K562 (cell line): ENCODE data around the gene GOLGA8B. TPM values are rescaled to one million over a fixed set of nuclear protein-coding genes. Genes with fewer than 3 reads are reported as not detected.

Source experiments
- AFF1 ChIP-seq, 2 experiments: fragments of 450-650 bp; IDR thresholded peaks; 2 replicates each; pipeline ENCODE4 v1.6.1; 2018; ENCODE audit warnings: mild to moderate bottlenecking in 2 of 2, low read depth in 1 of 2; ENCODE audit not compliant: partially characterized antibody in 2 of 2
- GABPB1 ChIP-seq: sonication (generic); formaldehyde crosslinking; IDR thresholded peaks from 2 replicates; pipeline ENCODE4 v1.8.0; 2022; ENCODE audit warnings: mild to moderate bottlenecking, missing genetic modification reagents
- MAFF ChIP-seq: IDR thresholded peaks from 2 replicates; pipeline ENCODE4 v1.6.1; 2012; ENCODE audit warnings: low read length, improper control_type of control experiment
- MAFK ChIP-seq: IDR thresholded peaks from 2 replicates; pipeline ENCODE4 v1.6.1; 2011; ENCODE audit warnings: low read length, improper control_type of control experiment
- SMAD4 ChIP-seq: fragments of 250-450 bp; sonication (Bioruptor Pico); conservative IDR thresholded peaks from 2 replicates; pipeline ENCODE4 v1.8.0; 2021; ENCODE audit warnings: inconsistent platforms, mild to moderate bottlenecking, moderate library complexity
- TAF7 ChIP-seq: fragments of 450-650 bp; IDR thresholded peaks from 2 replicates; pipeline ENCODE4 v1.6.1; 2016; ENCODE audit warnings: missing genetic modification characterization, missing compliant biosample characterization
- ZBTB43 ChIP-seq: sonication (generic); formaldehyde crosslinking; IDR thresholded peaks from 2 replicates; pipeline ENCODE4 v1.8.0; 2023; ENCODE audit warnings: mild to moderate bottlenecking, missing genetic modification reagents
- ZNF79 ChIP-seq: fragments of 250-450 bp; sonication (Bioruptor Pico); IDR thresholded peaks from 2 replicates; pipeline ENCODE4 v1.4.0; 2020; ENCODE audit warnings: low read depth, mild to moderate bottlenecking, moderate library complexity
- polyA plus RNA-seq, 8 experiments: library from polyadenylated mRNA; depleted of rRNA in 4 of 8; stranded (reverse) in 5 of 8; unstranded in 3 of 8; fragments of >200 nt; fragmentation: Nextera tagmentation in 2 of 8; fragmentation: Illumina TruSeq in 1 of 8; extraction: Ambion mirVana in 2 of 8; extraction: Trizol in 1 of 8; gene quantifications; 2 replicates each; pipeline versions ENCODE4 v1.2.1 to v1.2.3, GENCODE V29; 2011 to 2014; ENCODE audit warnings: inconsistent platforms in 1 of 8, missing spikeins in 1 of 8
- total RNA-seq, 7 experiments: library from RNA; depleted of rRNA in 6 of 7; stranded (reverse); fragments of >200 nt in 6 of 7; fragmentation: Illumina TruSeq in 2 of 7; extraction: Trizol in 2 of 7; gene quantifications; 2 replicates each; pipeline versions ENCODE4 v1.2.1 to v1.2.3, GENCODE V29; 2011 to 2021; ENCODE audit warnings: low replicate concordance in 1 of 7
- TF ChIP-seq, protein P1 (sequence below): fragments of 450-650 bp; IDR thresholded peaks from 2 replicates; pipeline ENCODE4 v1.6.1; 2016; ENCODE audit warnings: low read depth
- TF ChIP-seq, protein P2 (sequence below), 3 experiments: fragments of 200-800 bp in 1 of 3; sonication (Bioruptor generic) in 1 of 3; sonication (generic) in 1 of 3; formaldehyde crosslinking in 1 of 3; IDR thresholded peaks; 2 replicates each; pipeline versions ENCODE4 v1.6.1 to v1.8.0; 2016 to 2022; ENCODE audit warnings: mild to moderate bottlenecking in 2 of 3, missing compliant biosample characterization in 2 of 3, missing genetic modification characterization in 2 of 3, missing genetic modification reagents in 1 of 3

The GOLGA8B gene
- total and polyA plus RNA-seq, 9 of the 15 experiments (the other 6 are each of a cell fraction or from before 2014, with no cell fraction given), result 7.9 to 236 (median 54.1) TPM

- TF ChIP-seq, protein P1, sequence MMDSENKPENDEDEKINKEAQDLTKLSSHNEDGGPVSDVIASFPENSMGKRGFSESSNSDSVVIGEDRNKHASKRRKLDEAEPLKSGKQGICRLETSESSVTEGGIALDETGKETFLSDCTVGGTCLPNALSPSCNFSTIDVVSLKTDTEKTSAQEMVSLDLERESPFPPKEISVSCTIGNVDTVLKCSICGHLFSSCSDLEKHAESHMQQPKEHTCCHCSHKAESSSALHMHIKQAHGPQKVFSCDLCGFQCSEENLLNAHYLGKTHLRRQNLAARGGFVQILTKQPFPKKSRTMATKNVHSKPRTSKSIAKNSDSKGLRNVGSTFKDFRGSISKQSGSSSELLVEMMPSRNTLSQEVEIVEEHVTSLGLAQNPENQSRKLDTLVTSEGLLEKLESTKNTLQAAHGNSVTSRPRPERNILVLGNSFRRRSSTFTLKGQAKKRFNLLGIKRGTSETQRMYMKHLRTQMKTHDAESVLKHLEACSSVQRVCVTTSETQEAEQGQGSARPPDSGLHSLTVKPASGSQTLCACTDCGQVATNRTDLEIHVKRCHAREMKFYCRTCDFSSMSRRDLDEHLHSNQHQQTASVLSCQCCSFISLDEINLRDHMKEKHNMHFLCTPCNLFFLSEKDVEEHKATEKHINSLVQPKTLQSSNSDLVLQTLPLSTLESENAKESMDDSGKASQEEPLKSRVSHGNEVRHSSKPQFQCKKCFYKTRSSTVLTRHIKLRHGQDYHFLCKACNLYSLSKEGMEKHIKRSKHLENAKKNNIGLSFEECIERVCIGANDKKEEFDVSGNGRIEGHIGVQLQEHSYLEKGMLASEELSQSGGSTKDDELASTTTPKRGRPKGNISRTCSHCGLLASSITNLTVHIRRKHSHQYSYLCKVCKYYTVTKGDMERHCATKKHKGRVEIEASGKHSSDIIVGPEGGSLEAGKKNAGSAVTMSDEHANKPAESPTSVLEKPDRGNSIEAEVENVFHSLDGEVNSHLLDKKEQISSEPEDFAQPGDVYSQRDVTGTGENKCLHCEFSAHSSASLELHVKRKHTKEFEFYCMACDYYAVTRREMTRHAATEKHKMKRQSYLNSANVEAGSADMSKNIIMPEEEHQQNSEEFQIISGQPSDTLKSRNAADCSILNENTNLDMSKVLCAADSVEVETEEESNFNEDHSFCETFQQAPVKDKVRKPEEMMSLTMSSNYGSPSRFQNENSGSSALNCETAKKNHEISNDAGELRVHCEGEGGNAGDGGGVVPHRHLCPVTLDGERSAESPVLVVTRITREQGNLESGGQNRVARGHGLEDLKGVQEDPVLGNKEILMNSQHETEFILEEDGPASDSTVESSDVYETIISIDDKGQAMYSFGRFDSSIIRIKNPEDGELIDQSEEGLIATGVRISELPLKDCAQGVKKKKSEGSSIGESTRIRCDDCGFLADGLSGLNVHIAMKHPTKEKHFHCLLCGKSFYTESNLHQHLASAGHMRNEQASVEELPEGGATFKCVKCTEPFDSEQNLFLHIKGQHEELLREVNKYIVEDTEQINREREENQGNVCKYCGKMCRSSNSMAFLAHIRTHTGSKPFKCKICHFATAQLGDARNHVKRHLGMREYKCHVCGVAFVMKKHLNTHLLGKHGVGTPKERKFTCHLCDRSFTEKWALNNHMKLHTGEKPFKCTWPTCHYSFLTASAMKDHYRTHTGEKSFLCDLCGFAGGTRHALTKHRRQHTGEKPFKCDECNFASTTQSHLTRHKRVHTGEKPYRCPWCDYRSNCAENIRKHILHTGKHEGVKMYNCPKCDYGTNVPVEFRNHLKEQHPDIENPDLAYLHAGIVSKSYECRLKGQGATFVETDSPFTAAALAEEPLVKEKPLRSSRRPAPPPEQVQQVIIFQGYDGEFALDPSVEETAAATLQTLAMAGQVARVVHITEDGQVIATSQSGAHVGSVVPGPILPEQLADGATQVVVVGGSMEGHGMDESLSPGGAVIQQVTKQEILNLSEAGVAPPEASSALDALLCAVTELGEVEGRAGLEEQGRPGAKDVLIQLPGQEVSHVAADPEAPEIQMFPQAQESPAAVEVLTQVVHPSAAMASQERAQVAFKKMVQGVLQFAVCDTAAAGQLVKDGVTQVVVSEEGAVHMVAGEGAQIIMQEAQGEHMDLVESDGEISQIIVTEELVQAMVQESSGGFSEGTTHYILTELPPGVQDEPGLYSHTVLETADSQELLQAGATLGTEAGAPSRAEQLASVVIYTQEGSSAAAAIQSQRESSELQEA, result no peak
- TF ChIP-seq ZNF79 (CRISPR knock-in tag) (no peak), TAF7 (tag) (peak; percentile 61), SMAD4 (no peak), GABPB1 (CRISPR knock-in tag) (peak; percentile 39; the same call in 1 of the 2 replicates), MAFF (peak; percentile 68; the same call in 1 of the 2 replicates), MAFK (no peak), AFF1 (IDR thresholded peaks at IDR 0.05; ENCODE audit: low read depth in 1 of 2, partially characterized antibody in 2 of 2) (peak in 1 of 2 experiments; percentile 20), ZBTB43 (CRISPR knock-in tag) (no peak)
- TF ChIP-seq, protein P2, sequence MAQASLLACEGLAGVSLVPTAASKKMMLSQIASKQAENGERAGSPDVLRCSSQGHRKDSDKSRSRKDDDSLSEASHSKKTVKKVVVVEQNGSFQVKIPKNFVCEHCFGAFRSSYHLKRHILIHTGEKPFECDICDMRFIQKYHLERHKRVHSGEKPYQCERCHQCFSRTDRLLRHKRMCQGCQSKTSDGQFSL (CRISPR knock-in tag; IDR thresholded peaks at IDR 0.05), result no peak
- TF ChIP-seq, protein P2 (tag; IDR thresholded peaks at IDR 0.05), result peak in 1 of 2 experiments; percentile 24; a peak in 1 of 4 replicates
Observed at GRCh38 chr15:34588046-34588674, 4.7 kb upstream of the GOLGA8B start (continued).
